Kidney epithelial cell (primary cell): Measurements from ENCODE around the gene ARHGEF19. TPM values are rescaled to one million over a fixed set of nuclear protein-coding genes. Genes with fewer than 3 reads are reported as not detected.

Experiments
- DNase-seq: peaks from one replicate; pipeline ENCODE4 v3.0.0-alpha.2; 2010; ENCODE audit warnings: low read depth
- H3K27me3 ChIP-seq: 2 replicates; pipeline ENCODE4 v1.6.0; 2011; ENCODE audit warnings: low read length; ENCODE audit not compliant: control insufficient read depth, insufficient read depth
- H3K36me3 ChIP-seq: 2 replicates; pipeline ENCODE4 v1.5.1; 2011; ENCODE audit warnings: low read length; ENCODE audit not compliant: control insufficient read depth, insufficient read depth
- H3K4me3 ChIP-seq: 2 replicates; pipeline ENCODE4 v1.5.1; 2011; ENCODE audit warnings: low read depth, mild to moderate bottlenecking, control low read depth, low read length
- CTCF ChIP-seq: IDR thresholded peaks from 2 replicates; pipeline ENCODE4 v1.5.1; 2011; ENCODE audit warnings: mild to moderate bottlenecking, moderate library complexity, low read length, control low read depth, inconsistent platforms; ENCODE audit not compliant: insufficient read depth, poor library complexity, severe bottlenecking
- total RNA-seq: library from RNA; depleted of rRNA; stranded (reverse); fragments of >200 nt; gene quantifications from 2 replicates; pipeline ENCODE4 v1.2.3, GENCODE V29; 2015

Gene ARHGEF19
- total RNA-seq, 1 donor from 2014 or later: 5.6 TPM

GRCh38 chr1:16256478-16256877 is 44.0 kb upstream of the ARHGEF19 start:
- H3K36me3 ChIP-seq: no peaks in the 10 kb centered on the region
- no peak for TF ChIP-seq CTCF

GRCh38 chr1:16254263-16254928 is 41.9 kb upstream of the ARHGEF19 start:
- DNase-seq: no peak
- H3K27me3 ChIP-seq: no peaks in the 10 kb centered on the region
- no peaks in the 10 kb centered on the region for H3K36me3 ChIP-seq
- no peak overlapping the region for H3K4me3 ChIP-seq
- no peak for TF ChIP-seq CTCF

More at GRCh38 chr1:16256478-16256877, 44.0 kb upstream of the ARHGEF19 start:
- no peaks in the 10 kb centered on the region for H3K27me3 ChIP-seq
- no peak overlapping the region for H3K4me3 ChIP-seq
- DNase-seq: no peak

GRCh38 chr1:16253332-16253922 is 41.0 kb upstream of the ARHGEF19 start:
- Histone ChIP-seq H3K27me3 (no peaks in the 10 kb centered on the region), H3K36me3 (no peaks in the 10 kb centered on the region), H3K4me3 (no peak overlapping the region)
- DNase-seq: no peak
- no peak for TF ChIP-seq CTCF

GRCh38 chr1:16252912-16253311 is 40.5 kb upstream of the ARHGEF19 start:
- Histone ChIP-seq H3K4me3 (no peak overlapping the region), H3K27me3 (no peaks in the 10 kb centered on the region), H3K36me3 (no peaks in the 10 kb centered on the region)
- DNase-seq: no peak
- TF ChIP-seq CTCF: no peak

- DNase-seq: no peak
- TF ChIP-seq CTCF: no peak
- Histone ChIP-seq H3K27me3 (no peaks in the 10 kb centered on the region), H3K4me3 (no peak overlapping the region), H3K36me3 (peaks cover 2% of the 10 kb centered on the region)
Measured at GRCh38 chr1:16251381-16251780, 38.9 kb upstream of the ARHGEF19 start.
